ENCODE measurements around the gene COL12A1.

COL12A1 gene

GRCh38 chr6:75094614-75095200 is 111.1 kb downstream of the COL12A1 start:
- no peak for DNase-seq

GRCh38 chr6:75091467-75092190 is 114.2 kb downstream of the COL12A1 start:
- no peak for DNase-seq

- DNase-seq, result no peak
These were observed 115.3 kb downstream of the COL12A1 start for GRCh38 chr6:75090576-75090975.

- DNase-seq, result no peak
These were observed 115.9 kb downstream of the COL12A1 start for GRCh38 chr6:75089921-75090320.

- DNase-seq, result no peak
These were observed 116.5 kb downstream of the COL12A1 start for GRCh38 chr6:75089151-75089897.

- DNase-seq, result no peak
These were observed 119.8 kb downstream of the COL12A1 start for GRCh38 chr6:75085931-75086635.

GRCh38 chr6:75084872-75085381 is 120.9 kb downstream of the COL12A1 start:
- DNase-seq, result no peak

- DNase-seq, result no peak
These were observed 121.8 kb downstream of the COL12A1 start for GRCh38 chr6:75084018-75084417.

- no peak for DNase-seq
These were observed 123.9 kb downstream of the COL12A1 start for GRCh38 chr6:75081921-75082320.

- DNase-seq, result no peak
These were observed 124.8 kb downstream of the COL12A1 start for GRCh38 chr6:75081047-75081446.

- DNase-seq, result no peak
These were observed 126.3 kb downstream of the COL12A1 start for GRCh38 chr6:75079589-75079988.

GRCh38 chr6:75077701-75078100 is 128.2 kb downstream of the COL12A1 start:
- no peak for DNase-seq

GRCh38 chr6:75076009-75076408 is 129.8 kb downstream of the COL12A1 start:
- DNase-seq, result no peak

- DNase-seq, result no peak
These were observed 135.6 kb downstream of the COL12A1 start for GRCh38 chr6:75070244-75070643.

GRCh38 chr6:75065523-75065922 is 140.3 kb downstream of the COL12A1 start:
- no peak for DNase-seq

- no peak for DNase-seq
These were observed 153.4 kb downstream of the COL12A1 start for GRCh38 chr6:75052491-75052890.

GRCh38 chr6:75049308-75049707 is 156.5 kb downstream of the COL12A1 start:
- no peak for DNase-seq

GRCh38 chr6:75044846-75045245 is 161.0 kb downstream of the COL12A1 start:
- no peak for DNase-seq

GRCh38 chr6:75041381-75041780 is 164.5 kb downstream of the COL12A1 start:
- no peak for DNase-seq

Data from stimulated activated naive CD4-positive, alpha-beta T cell (primary cell).